Right hindlimb (tissue), 1 donor: ENCODE results near the gene KCNMA1.
"Not testable (repeated sequence)": the region's sequence is repeated elsewhere in the genome, so short reads cannot be mapped to it uniquely, and the experiment has no call there.

ENCODE experiments used
- DNase-seq: peaks from one replicate; pipeline ENCODE4 v3.0.0-alpha.2; 2018

Gene KCNMA1

GRCh38 chr10:77409697-77410471 is 227.7 kb downstream of the KCNMA1 start:
- no peak for DNase-seq

GRCh38 chr10:77408259-77408658 is 229.3 kb downstream of the KCNMA1 start:
- DNase-seq, result no peak

DNA sequence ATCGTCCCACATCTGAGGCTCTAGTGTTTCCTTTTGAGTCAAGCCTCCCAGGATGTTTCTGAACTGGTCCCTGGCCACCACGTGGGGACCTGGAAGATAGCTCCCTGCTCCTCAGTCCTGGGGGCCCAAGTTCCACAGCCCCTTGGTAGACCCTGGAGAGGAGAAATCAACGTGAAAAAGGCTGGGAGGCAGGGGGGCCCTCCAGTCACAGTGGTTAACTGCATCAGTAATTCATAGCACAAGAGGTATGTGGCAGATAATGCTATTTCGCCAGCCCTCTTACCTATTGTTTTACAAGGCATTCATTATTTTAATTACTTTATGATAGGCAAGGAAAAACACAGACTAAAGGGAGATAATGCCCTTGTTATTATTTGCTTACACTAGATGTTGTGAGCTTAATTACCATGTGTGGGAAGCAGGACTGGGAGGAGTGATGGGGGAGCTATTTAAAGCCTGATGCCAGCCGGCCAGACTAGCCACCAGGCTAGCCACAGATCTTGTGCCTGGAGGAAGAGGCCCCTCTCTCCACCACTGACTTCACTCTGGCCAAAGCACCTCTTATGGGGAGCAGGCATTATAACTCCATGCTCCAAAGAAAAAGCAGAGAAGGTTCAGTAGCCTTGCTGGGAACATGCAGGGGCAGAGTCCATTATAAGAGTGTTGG is 230.7 kb downstream of the KCNMA1 start:
- DNase-seq, result no peak

GRCh38 chr10:77405771-77406241 is 231.8 kb downstream of the KCNMA1 start:
- peak; percentile 45 for DNase-seq

DNA sequence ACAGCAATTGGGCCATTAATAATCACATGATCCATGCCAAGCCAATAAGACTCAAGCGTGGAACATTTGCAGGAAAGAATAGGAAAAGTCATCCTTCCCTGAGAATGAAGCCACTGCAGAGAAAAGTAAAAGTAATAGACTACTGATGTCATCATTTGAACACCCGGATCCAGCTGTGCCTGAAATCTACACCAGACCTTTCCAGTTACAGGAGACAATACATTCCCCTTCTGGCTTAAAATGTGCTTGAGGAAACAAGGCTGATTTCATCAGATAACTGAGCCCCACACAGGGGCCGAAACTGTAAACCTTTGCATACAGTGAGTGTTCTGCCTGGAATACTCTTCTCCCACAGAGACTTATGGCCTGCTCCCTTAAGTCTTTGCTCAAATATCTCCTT is 232.8 kb downstream of the KCNMA1 start:
- no peak for DNase-seq

DNA sequence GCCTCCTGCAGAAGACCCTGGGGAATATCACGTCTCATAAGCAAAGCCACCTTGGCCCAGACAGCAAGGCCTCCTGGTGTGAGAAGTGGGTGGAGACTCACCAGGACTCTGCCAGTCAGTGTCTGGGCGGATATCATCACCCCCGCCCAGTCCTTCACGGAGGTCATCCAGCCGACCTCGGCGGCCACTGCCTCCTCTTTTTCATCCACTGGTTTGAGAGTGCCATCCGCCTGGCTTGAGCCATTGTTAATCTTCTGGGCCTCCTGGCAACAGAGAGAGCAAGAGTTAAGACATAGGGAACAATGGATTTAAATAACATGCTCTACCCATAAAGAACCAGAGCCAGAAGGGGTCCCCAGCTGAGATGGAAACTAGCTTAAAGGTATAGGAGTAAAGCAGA is 233.8 kb downstream of the KCNMA1 start:
- no peak for DNase-seq

GRCh38 chr10:77401683-77402082 is 235.9 kb downstream of the KCNMA1 start:
- DNase-seq, result no peak

DNA sequence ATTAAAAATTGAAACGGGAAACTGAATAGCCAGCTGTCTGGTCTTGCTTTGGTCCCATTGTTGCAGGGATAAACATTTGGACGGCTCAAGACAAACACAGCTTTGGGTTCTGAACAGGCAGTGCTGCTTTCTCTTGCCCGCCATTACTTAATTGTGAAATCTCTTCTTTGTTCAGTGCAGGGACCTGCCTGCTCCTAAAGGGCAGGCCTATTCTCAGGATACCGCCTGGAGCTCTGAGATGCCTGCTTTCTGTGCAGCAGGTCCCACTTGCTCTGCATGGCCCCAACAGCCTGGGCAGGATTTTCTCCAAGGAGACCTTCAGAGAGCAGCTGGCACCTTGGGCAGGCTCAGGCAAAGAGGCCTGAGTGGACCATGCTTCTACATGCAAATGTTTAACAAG is 237.6 kb downstream of the KCNMA1 start:
- DNase-seq, result no peak

DNA sequence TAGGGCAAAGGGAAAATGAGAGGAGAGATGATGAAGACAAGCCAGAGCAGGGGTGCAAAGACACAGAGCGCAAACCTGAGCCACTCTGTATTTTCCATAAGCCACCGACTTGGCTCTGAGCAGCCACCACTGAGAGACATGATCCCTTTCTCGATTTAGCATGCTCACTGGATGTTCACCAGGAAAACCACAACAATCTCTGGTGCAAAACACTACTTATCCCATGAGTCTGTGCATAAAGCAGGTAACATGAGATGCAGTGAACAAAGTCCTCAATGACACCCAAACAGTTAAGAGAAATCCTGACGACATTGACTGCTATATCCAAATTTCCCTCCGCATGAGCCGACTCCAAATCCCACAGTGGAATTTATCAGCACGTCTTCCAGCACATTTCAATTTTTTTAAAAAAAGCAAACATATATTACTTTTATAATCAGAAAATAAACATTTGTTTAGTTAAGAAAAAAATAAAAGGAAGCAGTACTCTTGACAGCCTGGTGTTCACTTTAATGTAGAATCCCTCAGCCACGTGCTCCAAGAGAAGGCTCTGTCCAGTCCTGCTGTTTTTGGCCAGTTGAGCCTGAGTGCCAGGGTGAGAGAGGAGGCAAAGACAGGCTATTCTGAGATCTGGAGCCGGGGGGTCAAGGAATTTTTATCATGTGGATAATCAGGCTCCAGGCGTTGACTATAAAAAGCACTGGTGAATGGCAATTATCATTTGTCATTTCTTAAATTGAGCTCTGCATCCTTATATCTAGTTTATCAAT is 238.4 kb downstream of the KCNMA1 start:
- no peak for DNase-seq

DNA sequence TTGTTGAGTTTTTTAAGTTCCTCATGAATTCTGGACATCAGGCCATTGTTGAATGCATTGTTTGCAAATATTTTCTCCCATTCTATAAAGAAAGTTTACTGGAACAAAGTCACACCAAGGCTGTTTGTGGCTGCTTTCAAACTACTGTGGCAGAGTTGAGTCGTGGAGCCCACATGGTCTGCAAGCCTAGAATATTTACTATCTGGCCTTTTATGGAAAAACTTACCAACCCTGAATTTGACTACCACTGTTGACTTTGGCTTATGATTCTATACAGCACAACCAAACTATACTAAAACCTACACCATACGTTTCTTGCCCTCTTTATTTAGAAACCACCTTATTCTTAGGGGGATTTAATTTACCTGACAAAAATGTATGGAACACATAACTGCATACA is 239.1 kb downstream of the KCNMA1 start:
- no peak for DNase-seq

GRCh38 chr10:77397103-77397502 is 240.5 kb downstream of the KCNMA1 start:
- DNase-seq, result no peak

DNA sequence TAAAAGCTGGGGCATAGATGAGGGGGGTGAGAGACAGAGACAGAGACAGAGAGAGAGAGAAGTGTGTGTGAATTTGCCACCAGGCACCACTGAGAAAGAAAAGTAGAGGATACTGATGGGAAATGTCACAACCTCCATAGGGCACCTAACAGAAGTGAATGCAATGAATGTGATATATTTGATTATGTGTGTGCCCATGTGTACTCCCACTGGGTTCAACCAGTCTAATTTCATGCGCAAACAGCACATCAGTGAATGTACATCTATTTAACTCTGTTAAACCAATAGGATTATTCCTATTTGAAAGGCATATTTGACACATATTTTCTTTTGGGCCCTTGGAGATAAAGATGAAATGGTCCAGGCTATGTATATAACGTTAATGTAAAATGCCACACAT is 241.3 kb downstream of the KCNMA1 start:
- DNase-seq, result no peak

DNA sequence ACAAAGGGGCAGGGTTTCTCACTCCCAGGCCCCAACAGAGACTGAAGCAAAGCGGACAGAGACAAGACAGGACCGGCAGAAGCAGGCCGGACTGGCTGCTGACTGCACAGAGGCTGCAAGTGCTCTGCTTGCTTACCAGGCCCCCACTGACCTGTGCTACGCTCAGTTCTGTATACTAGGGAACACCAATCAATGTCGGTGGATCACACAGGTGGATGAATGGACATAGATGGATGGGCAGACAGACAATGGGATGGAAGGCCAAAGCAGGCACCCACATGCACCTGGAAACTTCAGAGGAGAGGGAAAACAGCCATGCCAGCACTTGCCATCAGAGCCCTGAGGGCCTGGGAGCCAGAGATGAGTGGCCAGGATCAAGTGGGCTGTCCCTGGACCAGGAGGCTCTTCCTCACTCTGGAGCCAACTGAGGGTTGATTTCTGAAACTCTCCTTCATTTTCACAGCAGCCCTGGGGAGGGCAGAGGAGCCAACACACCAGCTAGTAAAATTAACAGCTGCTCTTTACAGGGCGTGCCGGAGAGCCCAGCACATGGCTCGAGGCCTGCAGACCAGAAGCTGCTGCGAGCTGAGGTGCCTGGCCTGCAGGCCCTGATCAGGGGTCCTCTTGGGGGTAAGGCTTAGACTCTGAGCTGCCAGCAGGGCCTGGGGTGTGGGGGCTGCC is 243.6 kb downstream of the KCNMA1 start:
- peak; percentile 74 for DNase-seq

GRCh38 chr10:77393411-77393810 is 244.2 kb downstream of the KCNMA1 start:
- DNase-seq, result no peak

DNA sequence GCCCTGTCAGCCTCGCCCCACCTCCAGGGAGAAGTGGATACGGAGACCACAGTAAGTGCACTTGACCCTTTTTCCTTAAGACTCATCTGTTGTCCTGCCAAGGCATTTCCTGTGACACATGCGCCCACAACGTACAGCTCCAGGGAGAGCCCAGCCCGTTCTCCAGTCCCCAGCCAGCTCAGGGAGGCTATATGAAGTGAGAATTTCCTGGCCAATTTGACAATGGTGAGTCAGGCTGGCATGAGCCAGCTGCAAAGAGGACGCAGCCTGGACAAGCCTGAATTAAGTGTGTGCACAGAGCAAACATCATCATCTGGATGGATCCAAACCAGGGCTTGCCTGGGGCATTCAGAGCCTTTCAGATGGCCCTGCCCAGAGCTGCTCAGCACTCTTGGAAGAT is 244.8 kb downstream of the KCNMA1 start:
- DNase-seq, result peak; percentile 49

GRCh38 chr10:77392236-77392721 is 245.3 kb downstream of the KCNMA1 start:
- DNase-seq, result no peak

DNA sequence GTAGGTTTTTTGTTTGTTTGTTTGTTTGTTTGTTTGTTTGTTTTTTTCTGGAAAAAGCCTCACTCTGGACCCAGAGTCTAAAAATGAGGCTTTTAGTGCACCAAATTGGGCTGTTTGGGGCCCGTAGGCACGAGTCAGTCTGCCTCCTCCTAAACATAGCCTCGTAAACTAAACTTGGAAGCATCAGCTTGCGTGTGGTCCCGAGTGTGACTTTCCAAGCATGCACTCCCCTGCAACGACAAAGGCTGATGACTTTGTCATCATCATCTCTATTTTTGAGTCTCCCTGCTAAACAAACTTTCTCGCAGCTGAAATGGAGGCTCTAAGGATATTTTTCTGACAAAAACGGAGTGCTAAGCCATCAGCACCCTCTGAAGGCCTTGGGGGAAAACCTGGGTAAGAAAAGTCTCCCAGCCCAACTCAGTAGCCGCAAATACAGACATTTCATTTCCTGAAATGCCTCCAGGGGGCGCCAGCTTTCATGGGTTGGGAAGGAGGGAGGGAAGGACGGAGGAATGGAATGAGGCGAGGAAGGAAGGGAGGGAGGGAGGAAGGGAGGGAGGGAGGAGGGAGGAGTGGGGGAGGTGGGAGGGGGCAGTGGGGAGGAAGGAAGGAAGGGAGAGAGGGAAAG is 245.9 kb downstream of the KCNMA1 start:
- DNase-seq, result peak; percentile 85

GRCh38 chr10:77390481-77390891 is 247.1 kb downstream of the KCNMA1 start:
- no peak for DNase-seq

DNA sequence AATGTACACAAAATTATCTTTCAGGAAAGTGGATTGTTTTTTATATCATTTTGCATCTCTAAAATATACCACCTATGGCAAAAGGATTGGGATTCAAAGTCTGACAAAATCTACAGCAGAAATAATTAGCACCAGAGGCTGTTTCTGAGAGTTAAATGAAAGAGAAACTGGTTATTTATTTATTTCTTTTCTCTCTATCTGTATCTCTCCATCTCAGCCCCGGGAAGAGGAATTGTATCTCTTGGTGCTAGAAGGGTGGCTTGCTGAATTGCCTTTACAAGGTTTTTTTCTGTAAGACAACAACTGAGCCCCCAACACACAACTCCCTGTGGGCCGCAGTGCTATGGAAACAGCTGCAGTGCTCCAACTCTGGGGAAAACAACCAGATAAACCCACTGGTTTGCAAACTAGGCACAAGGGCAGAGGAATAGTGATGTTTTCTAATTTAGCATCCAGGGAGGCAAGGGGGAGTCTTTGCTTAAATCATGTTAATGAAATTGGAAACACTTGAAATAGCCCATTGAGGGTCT is 249.0 kb downstream of the KCNMA1 start:
- DNase-seq, result no peak

GRCh38 chr10:77387701-77388100 is 249.9 kb downstream of the KCNMA1 start:
- DNase-seq, result not testable (repeated sequence)

- DNase-seq, result no peak
These were observed 250.4 kb downstream of the KCNMA1 start for GRCh38 chr10:77387247-77387646.

- DNase-seq, result peak; percentile 72
These were observed 250.8 kb downstream of the KCNMA1 start for GRCh38 chr10:77386838-77387237.
